Progenitor cell of endocrine pancreas (in vitro differentiated cells): ENCODE results near the gene CORO1C. TPM values are rescaled to one million over a fixed set of nuclear protein-coding genes. Genes with fewer than 3 reads are reported as not detected.

Experiments
- DNase-seq: peaks from one replicate; pipeline ENCODE4 v3.0.0; 2021; ENCODE audit warnings: low spot score; ENCODE audit not compliant: unreplicated experiment
- H3K27ac Mint-ChIP-seq: 2 replicates; pipeline ENCODE4 v1.8.0; 2021; ENCODE audit warnings: mild to moderate bottlenecking, moderate library complexity, mixed read lengths
- H3K27me3 Mint-ChIP-seq: 2 replicates; pipeline ENCODE4 v1.8.0; 2021; ENCODE audit warnings: mixed read lengths
- H3K36me3 Mint-ChIP-seq: 2 replicates; pipeline ENCODE4 v1.8.0; 2022; ENCODE audit warnings: mixed read lengths; ENCODE audit not compliant: insufficient read depth
- H3K4me1 Mint-ChIP-seq: 2 replicates; pipeline ENCODE4 v1.8.0; 2021; ENCODE audit warnings: low read depth, mixed read lengths
- H3K4me3 Mint-ChIP-seq: 2 replicates; pipeline ENCODE4 v1.8.0; 2021; ENCODE audit warnings: low read depth, mild to moderate bottlenecking, moderate library complexity, mixed read lengths
- H3K9me3 Mint-ChIP-seq: 2 replicates; pipeline ENCODE4 v1.8.0; 2021; ENCODE audit warnings: low read depth, mixed read lengths
- long read RNA-seq: library from polyadenylated mRNA; unstranded; transcript quantifications from one replicate; pipeline ENCODE4 v2.0.0, GENCODE V29; 2020
- total RNA-seq: library from RNA; stranded (reverse); gene quantifications from 2 replicates; pipeline ENCODE4 v1.2.1, GENCODE V29; 2021
- TF ChIP-seq, protein P1 (sequence below): fragments of 200-600 bp; sonication (generic); IDR thresholded peaks from one replicate; pipeline ENCODE4 v1.5.0; 2021; ENCODE audit warnings: antibody characterized with exemption, mild to moderate bottlenecking; ENCODE audit not compliant: unreplicated experiment

The CORO1C gene
- total RNA-seq: 68.3 and 85.5 TPM in 2 replicates
- long read RNA-seq, transcript CORO1C-201 (11 exons, 3,892 nt): major isoform, 176 of 216 reads
- long read RNA-seq, partial matches to known transcripts: 17 of 216 reads
- long read RNA-seq, other reads (novel, unspliced or antisense): 22 of 216 reads

DNA sequence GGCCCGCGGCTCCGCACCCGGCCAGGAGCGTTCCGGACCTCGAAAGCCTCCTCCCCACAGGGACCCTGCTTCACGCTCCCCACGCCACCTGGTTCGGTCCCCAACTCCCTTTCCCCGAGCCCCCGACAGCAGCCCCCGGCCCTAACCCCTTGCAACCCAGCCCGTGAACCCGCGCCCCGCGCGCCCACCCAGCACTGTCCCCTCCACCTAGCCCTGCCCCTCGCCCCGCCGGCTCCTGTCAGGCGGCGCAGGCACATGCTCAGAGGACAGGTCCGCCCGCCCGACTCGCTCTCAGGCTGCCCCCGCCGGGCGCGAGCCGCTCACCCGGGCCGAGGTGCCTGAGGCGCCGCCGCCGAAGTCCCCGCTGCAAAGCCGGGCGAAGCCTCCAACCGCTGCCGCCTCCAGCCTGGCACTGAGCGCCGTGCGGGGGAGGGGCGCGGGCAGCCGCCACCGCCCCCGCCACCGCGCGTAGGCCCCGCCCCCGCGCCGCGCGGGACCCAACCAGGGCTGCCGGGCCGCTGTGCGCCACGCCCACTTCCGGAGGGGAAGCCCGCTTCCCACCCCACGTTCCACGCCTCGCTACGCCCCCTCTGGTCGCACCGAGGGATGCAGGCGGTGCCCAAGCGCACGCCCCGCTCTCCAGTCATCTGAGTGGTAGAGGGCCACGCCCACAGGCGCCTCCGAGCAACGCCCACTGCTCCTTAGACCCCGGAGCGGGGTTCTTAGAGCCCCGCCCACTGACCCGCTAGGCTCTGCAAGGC lies at the start of gene CORO1C:
TSS of gene CORO1C (minus strand) at position 414 of the 761 bp plus-strand sequence. CDS start 30,200 bp downstream, outside the sequence.
- Mint-ChIP-seq H3K27me3 (no peaks in the 10 kb centered on the region), H3K9me3 (no peaks in the 10 kb centered on the region), H3K4me1 (peaks cover 33% of the 10 kb centered on the region), H3K36me3 (no peaks in the 10 kb centered on the region), H3K27ac (peak within 1 kb of the TSS; percentile 99), H3K4me3 (peak within 1 kb of the TSS; percentile 95)
- TF ChIP-seq, protein P1, sequence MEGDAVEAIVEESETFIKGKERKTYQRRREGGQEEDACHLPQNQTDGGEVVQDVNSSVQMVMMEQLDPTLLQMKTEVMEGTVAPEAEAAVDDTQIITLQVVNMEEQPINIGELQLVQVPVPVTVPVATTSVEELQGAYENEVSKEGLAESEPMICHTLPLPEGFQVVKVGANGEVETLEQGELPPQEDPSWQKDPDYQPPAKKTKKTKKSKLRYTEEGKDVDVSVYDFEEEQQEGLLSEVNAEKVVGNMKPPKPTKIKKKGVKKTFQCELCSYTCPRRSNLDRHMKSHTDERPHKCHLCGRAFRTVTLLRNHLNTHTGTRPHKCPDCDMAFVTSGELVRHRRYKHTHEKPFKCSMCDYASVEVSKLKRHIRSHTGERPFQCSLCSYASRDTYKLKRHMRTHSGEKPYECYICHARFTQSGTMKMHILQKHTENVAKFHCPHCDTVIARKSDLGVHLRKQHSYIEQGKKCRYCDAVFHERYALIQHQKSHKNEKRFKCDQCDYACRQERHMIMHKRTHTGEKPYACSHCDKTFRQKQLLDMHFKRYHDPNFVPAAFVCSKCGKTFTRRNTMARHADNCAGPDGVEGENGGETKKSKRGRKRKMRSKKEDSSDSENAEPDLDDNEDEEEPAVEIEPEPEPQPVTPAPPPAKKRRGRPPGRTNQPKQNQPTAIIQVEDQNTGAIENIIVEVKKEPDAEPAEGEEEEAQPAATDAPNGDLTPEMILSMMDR: peak; percentile 89
- DNase-seq: peak; percentile 98

DNA sequence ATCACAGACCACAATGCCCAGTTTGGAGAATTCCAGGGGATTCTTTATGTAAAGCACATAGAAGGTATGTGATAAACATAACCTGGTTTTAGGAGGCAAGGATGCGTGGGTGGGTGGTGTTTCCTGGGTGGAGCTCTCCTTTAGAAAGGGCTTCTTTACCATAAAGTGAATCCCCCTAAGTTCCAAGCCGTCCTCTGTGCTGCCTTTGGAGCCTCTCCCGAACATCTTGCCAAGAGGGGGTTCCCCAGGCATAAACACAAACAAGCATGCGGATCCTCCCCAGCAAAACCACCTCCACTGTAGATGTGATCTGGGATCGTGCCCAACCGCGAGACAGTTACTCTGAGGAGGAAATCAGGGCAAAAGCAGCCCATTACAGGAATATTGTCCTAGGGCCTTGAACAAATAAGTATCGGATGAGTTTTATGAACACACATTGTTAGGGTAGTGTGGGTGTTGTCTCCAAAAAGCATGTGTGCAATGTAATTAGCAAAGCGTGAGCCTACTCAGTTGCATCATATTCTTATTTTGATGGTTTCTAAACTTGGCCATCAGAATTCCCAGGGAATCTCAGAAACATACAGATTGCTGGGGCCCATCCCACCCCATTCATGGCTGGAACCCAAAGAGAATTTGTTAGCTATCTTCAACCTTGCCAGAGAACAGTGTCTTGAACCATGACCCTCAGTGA lies 48.8 kb upstream of the CORO1C start:
- TF ChIP-seq, protein P1: no peak
- Mint-ChIP-seq H3K4me1 (no peaks in the 10 kb centered on the region), H3K27me3 (no peaks in the 10 kb centered on the region), H3K36me3 (peaks cover 3% of the 10 kb centered on the region), H3K27ac (no peak overlapping the region), H3K4me3 (no peak overlapping the region), H3K9me3 (no peaks in the 10 kb centered on the region)
- DNase-seq: no peak

DNA sequence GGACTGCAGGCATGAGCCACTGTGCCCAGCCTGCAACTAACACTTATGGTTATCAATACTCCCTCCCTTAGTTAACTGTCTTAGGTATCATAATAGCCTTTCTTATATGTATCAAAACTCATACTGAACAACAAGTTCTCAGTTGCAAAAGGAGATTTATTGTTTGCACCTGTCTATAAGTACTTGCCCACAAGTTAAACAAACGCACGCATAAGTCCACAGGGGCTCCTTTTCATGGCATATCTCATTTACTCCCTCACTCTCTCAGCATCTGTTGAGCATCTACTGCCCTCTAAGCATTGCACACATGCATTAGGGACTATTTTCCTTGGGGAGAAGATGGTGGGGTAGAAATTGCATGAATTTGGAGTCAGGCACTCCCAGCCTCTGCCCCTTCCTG lies 46.7 kb upstream of the CORO1C start:
- peaks cover 2% of the 10 kb centered on the region for H3K27me3 Mint-ChIP-seq
- DNase-seq: no peak
- H3K9me3 Mint-ChIP-seq: no peaks in the 10 kb centered on the region
- no peak overlapping the region for H3K4me3 Mint-ChIP-seq
- TF ChIP-seq, protein P1: no peak
- peaks cover 3% of the 10 kb centered on the region for H3K36me3 Mint-ChIP-seq
- H3K4me1 Mint-ChIP-seq: no peaks in the 10 kb centered on the region
- no peak overlapping the region for H3K27ac Mint-ChIP-seq

DNA sequence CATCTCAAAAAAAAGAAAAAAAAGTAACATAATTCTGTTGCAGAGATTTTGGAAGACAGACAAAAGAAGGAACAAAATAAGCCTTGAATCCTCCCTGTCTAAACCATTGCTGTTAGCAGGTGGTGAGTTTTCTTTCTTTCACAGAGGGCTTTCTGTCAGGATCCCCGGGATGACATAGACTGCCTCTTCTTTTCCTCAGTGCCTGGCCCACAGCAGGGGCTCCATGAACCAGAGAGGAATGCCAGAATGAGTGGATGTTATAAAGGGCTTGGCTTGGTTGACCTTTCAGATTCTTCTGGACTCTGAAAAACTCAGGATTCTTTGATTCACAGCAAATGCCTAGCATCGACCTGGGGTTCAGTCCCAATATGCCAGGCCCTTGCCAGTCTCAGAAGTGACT lies 45.8 kb upstream of the CORO1C start:
- Mint-ChIP-seq H3K36me3 (peaks cover 3% of the 10 kb centered on the region), H3K9me3 (no peaks in the 10 kb centered on the region), H3K27ac (no peak overlapping the region), H3K4me1 (no peaks in the 10 kb centered on the region), H3K4me3 (no peak overlapping the region), H3K27me3 (peaks cover 2% of the 10 kb centered on the region)
- no peak for DNase-seq
- TF ChIP-seq, protein P1: no peak

DNA sequence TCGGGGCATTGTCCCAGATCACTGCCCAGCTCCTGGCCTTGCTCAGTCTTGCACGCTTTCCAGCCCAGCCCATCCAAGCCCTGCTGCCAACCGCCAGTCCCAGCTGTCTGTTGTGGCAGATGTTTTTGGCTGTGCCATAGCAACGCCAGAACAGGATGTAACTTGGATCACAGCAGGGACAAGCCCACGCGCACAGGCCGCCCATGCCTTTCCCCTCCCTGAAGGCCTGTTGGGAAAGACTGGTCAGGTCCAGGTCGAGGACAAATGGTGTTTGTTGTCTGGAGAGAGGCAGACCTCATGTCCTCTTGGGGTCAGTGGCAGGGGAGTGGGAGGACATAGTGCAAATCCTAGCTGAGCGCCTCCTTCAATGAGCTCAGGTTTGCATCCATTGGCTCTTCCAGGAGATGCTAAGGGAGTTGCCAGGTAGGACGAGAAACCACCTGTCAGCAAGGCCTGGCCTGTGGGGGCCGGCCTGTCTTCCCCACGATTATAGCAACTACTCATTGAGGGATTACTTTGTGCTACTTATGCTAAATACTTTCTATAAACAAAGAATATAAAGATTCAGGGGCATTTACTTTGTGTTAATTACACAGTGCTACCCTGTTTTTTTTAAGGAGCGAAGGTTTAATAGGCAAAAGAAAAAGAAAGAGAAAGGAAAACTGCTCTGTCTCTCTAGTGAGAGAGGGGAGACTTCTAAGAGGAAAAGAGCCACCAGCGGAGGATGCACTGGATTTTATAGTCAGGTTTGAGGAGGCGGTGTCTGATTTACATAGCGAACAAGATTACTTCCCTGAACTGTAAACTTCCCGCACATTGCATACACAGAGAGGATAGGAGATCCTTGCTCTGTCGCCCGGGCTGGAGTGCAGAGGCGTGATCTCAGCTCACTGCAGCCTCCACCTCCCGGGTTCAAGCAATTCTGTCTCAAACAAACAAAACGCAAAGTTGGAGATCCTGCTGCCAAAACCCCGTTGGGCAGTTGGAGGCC lies 42.8 kb upstream of the CORO1C start:
- peaks cover 7% of the 10 kb centered on the region for H3K27me3 Mint-ChIP-seq
- no peaks in the 10 kb centered on the region for H3K4me1 Mint-ChIP-seq
- DNase-seq: no peak
- H3K27ac Mint-ChIP-seq: no peak overlapping the region
- TF ChIP-seq, protein P1: no peak
- no peaks in the 10 kb centered on the region for H3K9me3 Mint-ChIP-seq
- no peak overlapping the region for H3K4me3 Mint-ChIP-seq
- H3K36me3 Mint-ChIP-seq: no peaks in the 10 kb centered on the region
